Measurements from ENCODE around the gene TRAPPC10. TPM values are rescaled to one million over a fixed set of nuclear protein-coding genes. Genes with fewer than 3 reads are reported as not detected.
A peak's percentile ranks its signal among the peaks of the same experiment; 100 is the strongest.

TRAPPC10 gene
- total RNA-seq, 5 donors from 2014 or later (not counting 1 experiment from before 2014, with no cell fraction given) = 82.5 to 144 (median 92.2) TPM

DNA sequence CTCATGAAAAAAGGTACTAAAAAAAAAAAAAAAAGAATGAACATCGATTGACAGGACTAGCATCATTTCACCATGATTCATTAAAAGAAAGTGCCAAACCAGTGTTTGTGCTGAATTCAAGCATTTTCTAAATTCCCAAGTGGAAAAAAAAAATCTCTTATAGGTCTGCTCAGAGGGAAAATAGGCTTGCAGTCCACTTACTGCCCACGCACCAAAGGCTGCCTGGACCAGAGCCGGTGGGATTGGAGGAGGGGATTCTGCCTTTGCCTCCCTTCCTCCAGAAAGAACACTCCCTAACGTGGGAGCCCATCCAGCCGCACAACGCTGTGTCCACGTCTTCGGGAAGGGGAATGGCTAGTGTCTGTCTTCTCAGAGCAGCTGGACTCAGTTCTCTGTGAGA, 5.5 kb upstream of the TRAPPC10 start:
- H3K9me3 Mint-ChIP-seq = no peaks in the 10 kb centered on the region
- no peak overlapping the region for H3K27ac ChIP-seq (ENCODE audit: low read length)
- ATAC-seq (replicated peaks in 1 of 4) (no peak), DNase-seq (no peak)
- H3K4me3 Mint-ChIP-seq = no peak overlapping the region
- no peaks in the 10 kb centered on the region for H3K36me3 ChIP-seq (ENCODE audit: control insufficient read depth in 2 of 2, extremely low read depth in 1 of 2, insufficient read depth in 1 of 2, low read length in 1 of 2)
- no peaks in the 10 kb centered on the region for H3K27me3 Mint-ChIP-seq
- H3K9me3 ChIP-seq = no peaks in the 10 kb centered on the region
- H3K4me1 ChIP-seq (ENCODE audit: control insufficient read depth in 1 of 2, extremely low read depth in 1 of 2, insufficient read depth in 2 of 2, low read length in 2 of 2) = peaks cover 0 to 7% of the 10 kb centered on the region in 2 experiments
- WGBS (ENCODE audit: insufficient coverage) = 94% methylated on average over 4 of the region's 8 CpGs
- POLR2A ChIA-PET = no interaction called here
- H3K27me3 ChIP-seq (replicated peaks in 1 of 2; ENCODE audit: control insufficient read depth in 2 of 2, extremely low read depth in 1 of 2, insufficient read depth in 2 of 2, low read length in 1 of 2) = peaks cover 0 to 2% of the 10 kb centered on the region in 2 experiments
- H3K4me1 Mint-ChIP-seq = peaks cover 8 to 16% (median 14%) of the 10 kb centered on the region in 3 donors
- H3K27ac Mint-ChIP-seq = no peak overlapping the region
- CTCF ChIA-PET = no interaction called here
- H3K4me3 ChIP-seq (ENCODE audit: control insufficient read depth in 1 of 2, extremely low read depth in 1 of 2, low read length in 1 of 2) = no peak overlapping the region
- H3K36me3 Mint-ChIP-seq = no peaks in the 10 kb centered on the region

- peak overlapping the region in 1 of 2 donors; percentile 52 for H3K27ac Mint-ChIP-seq
- Histone ChIP-seq H3K4me3 (ENCODE audit: control insufficient read depth in 1 of 2, extremely low read depth in 1 of 2, low read length in 1 of 2) (no peak overlapping the region), H3K4me1 (ENCODE audit: control insufficient read depth in 1 of 2, extremely low read depth in 1 of 2, insufficient read depth in 2 of 2, low read length in 2 of 2) (peaks cover 9 to 28% of the 10 kb centered on the region in 2 experiments), H3K27me3 (replicated peaks in 1 of 2; ENCODE audit: control insufficient read depth in 2 of 2, extremely low read depth in 1 of 2, insufficient read depth in 2 of 2, low read length in 1 of 2) (no peaks in the 10 kb centered on the region), H3K9me3 (no peaks in the 10 kb centered on the region), H3K36me3 (ENCODE audit: control insufficient read depth in 2 of 2, extremely low read depth in 1 of 2, insufficient read depth in 1 of 2, low read length in 1 of 2) (no peaks in the 10 kb centered on the region), H3K27ac (ENCODE audit: low read length) (no peak overlapping the region)
- no peak for DNase-seq
- ATAC-seq (replicated peaks in 1 of 4) = no peak
- no peaks in the 10 kb centered on the region for H3K27me3 Mint-ChIP-seq
- peaks cover 31 to 41% (median 35%) of the 10 kb centered on the region in 3 donors for H3K4me1 Mint-ChIP-seq
- H3K4me3 Mint-ChIP-seq = peak overlapping the region; percentile 10 to 84 (median 42)
- no peaks in the 10 kb centered on the region for H3K36me3 Mint-ChIP-seq
- WGBS (ENCODE audit: insufficient coverage) = 92% methylated on average over 7 of the region's 9 CpGs
- ChIA-PET CTCF (no interaction called here), POLR2A (no interaction called here)
- H3K9me3 Mint-ChIP-seq = no peaks in the 10 kb centered on the region
Measured at GRCh38 chr21:44010429-44010828, 1.7 kb upstream of the TRAPPC10 start.

DNA sequence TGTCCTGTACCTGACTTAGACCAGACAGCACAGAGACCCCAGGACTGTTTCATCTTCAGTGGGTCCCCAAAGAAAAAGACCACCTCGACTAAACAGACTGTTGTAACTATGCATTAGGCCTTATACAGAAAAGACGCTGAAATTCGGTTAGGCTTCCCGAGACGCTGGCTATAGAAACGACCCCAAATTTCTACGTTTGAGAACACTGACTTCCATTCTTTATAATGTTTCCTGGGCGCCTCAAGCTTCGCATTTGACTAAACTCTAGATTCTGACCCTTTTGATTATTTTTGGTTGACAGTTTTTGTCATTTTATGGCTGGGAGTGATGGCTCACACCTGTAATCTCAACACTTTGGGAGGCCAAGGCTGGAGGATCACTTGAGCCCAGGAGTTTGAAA, 986 bp upstream of the TRAPPC10 start:
- Mint-ChIP-seq H3K27me3 (no peaks in the 10 kb centered on the region), H3K27ac (peak overlapping the region; percentile 92 to 94), H3K9me3 (no peaks in the 10 kb centered on the region), H3K36me3 (no peaks in the 10 kb centered on the region), H3K4me1 (peaks cover 38 to 48% (median 42%) of the 10 kb centered on the region in 3 donors), H3K4me3 (peak overlapping the region; percentile 84 to 96 (median 87))
- peaks cover 9 to 32% of the 10 kb centered on the region in 2 experiments for H3K4me1 ChIP-seq (ENCODE audit: control insufficient read depth in 1 of 2, extremely low read depth in 1 of 2, insufficient read depth in 2 of 2, low read length in 2 of 2)
- H3K4me3 ChIP-seq (ENCODE audit: control insufficient read depth in 1 of 2, extremely low read depth in 1 of 2, low read length in 1 of 2) = peak overlapping the region in 1 of 2 donors; percentile 74
- ATAC-seq (replicated peaks in 1 of 4) (no peak), DNase-seq (no peak)
- 86% methylated on average over 6 of the region's 9 CpGs for WGBS (ENCODE audit: insufficient coverage)
- peak overlapping the region; percentile 62 for H3K27ac ChIP-seq (ENCODE audit: low read length)
- no peaks in the 10 kb centered on the region for H3K27me3 ChIP-seq (replicated peaks in 1 of 2; ENCODE audit: control insufficient read depth in 2 of 2, extremely low read depth in 1 of 2, insufficient read depth in 2 of 2, low read length in 1 of 2)
- POLR2A ChIA-PET = interaction anchor here in 1 of 2 donors (0.6 kb wide), 1 partner anchor 46 kb away, joined by 12 read pairs; no protein-coding TSS in a partner anchor
- no peaks in the 10 kb centered on the region for H3K9me3 ChIP-seq
- H3K36me3 ChIP-seq (ENCODE audit: control insufficient read depth in 2 of 2, extremely low read depth in 1 of 2, insufficient read depth in 1 of 2, low read length in 1 of 2) = no peaks in the 10 kb centered on the region
- CTCF ChIA-PET = no interaction called here

- WGBS (ENCODE audit: insufficient coverage) = 0% methylated on average over 79 of the region's 87 CpGs
- Histone ChIP-seq H3K4me3 (ENCODE audit: control insufficient read depth in 1 of 2, extremely low read depth in 1 of 2, low read length in 1 of 2) (peak overlapping the region; percentile 74 to 91), H3K9me3 (no peaks in the 10 kb centered on the region), H3K27me3 (replicated peaks in 1 of 2; ENCODE audit: control insufficient read depth in 2 of 2, extremely low read depth in 1 of 2, insufficient read depth in 2 of 2, low read length in 1 of 2) (no peaks in the 10 kb centered on the region), H3K27ac (ENCODE audit: low read length) (peak overlapping the region; percentile 81), H3K36me3 (ENCODE audit: control insufficient read depth in 2 of 2, extremely low read depth in 1 of 2, insufficient read depth in 1 of 2, low read length in 1 of 2) (no peaks in the 10 kb centered on the region), H3K4me1 (ENCODE audit: control insufficient read depth in 1 of 2, extremely low read depth in 1 of 2, insufficient read depth in 2 of 2, low read length in 2 of 2) (peaks cover 14 to 37% of the 10 kb centered on the region in 2 experiments)
- ChIA-PET CTCF (interaction anchor here (0.6 to 1.5 kb wide), 2 partner anchors 9 to 53 kb away, joined by 3 to 5 read pairs; no protein-coding TSS in a partner anchor), POLR2A (interaction anchor here in 1 of 2 donors (0.5 to 2.0 kb wide), 3 partner anchors 23 to 1039 kb away, joined by 3 to 10 read pairs (median 9); no protein-coding TSS in a partner anchor)
- peak; percentile 75 to 82 (median 77) for ATAC-seq (replicated peaks in 1 of 4)
- H3K4me3 Mint-ChIP-seq = peak overlapping the region; percentile 92 to 96 (median 92)
- no peaks in the 10 kb centered on the region for H3K9me3 Mint-ChIP-seq
- DNase-seq = peak; percentile 45 to 84 (median 65)
- H3K27me3 Mint-ChIP-seq = no peaks in the 10 kb centered on the region
- H3K4me1 Mint-ChIP-seq = peaks cover 51 to 61% (median 54%) of the 10 kb centered on the region in 3 donors
- no peaks in the 10 kb centered on the region for H3K36me3 Mint-ChIP-seq
- peak overlapping the region; percentile 94 to 96 for H3K27ac Mint-ChIP-seq
Measured at GRCh38 chr21:44012474-44013379, 618 bp downstream of the TRAPPC10 start.

- CTCF ChIA-PET = interaction anchor here (0.6 to 1.5 kb wide), 2 partner anchors 8 to 52 kb away, joined by 3 to 5 read pairs; no protein-coding TSS in a partner anchor
- no peaks in the 10 kb centered on the region for H3K9me3 Mint-ChIP-seq
- H3K4me1 Mint-ChIP-seq = peaks cover 59 to 69% (median 62%) of the 10 kb centered on the region in 3 donors
- peak overlapping the region; percentile 92 to 96 (median 92) for H3K4me3 Mint-ChIP-seq
- WGBS (ENCODE audit: insufficient coverage) = 0% methylated on average over 2 of the region's 8 CpGs
- POLR2A ChIA-PET = interaction anchor here in 1 of 2 donors (0.5 to 2.0 kb wide), 3 partner anchors 22 to 1040 kb away, joined by 3 to 10 read pairs (median 9); no protein-coding TSS in a partner anchor
- Histone ChIP-seq H3K27ac (ENCODE audit: low read length) (peak overlapping the region; percentile 81), H3K9me3 (no peaks in the 10 kb centered on the region), H3K4me1 (ENCODE audit: control insufficient read depth in 1 of 2, extremely low read depth in 1 of 2, insufficient read depth in 2 of 2, low read length in 2 of 2) (peaks cover 17 to 44% of the 10 kb centered on the region in 2 experiments), H3K4me3 (ENCODE audit: control insufficient read depth in 1 of 2, extremely low read depth in 1 of 2, low read length in 1 of 2) (peak overlapping the region; percentile 74 to 91), H3K36me3 (ENCODE audit: control insufficient read depth in 2 of 2, extremely low read depth in 1 of 2, insufficient read depth in 1 of 2, low read length in 1 of 2) (no peaks in the 10 kb centered on the region), H3K27me3 (replicated peaks in 1 of 2; ENCODE audit: control insufficient read depth in 2 of 2, extremely low read depth in 1 of 2, insufficient read depth in 2 of 2, low read length in 1 of 2) (no peaks in the 10 kb centered on the region)
- peak overlapping the region; percentile 94 to 96 for H3K27ac Mint-ChIP-seq
- DNase-seq (peak in 19 of 35 experiments; percentile 15 to 74 (median 28)), ATAC-seq (replicated peaks in 1 of 4) (peak; percentile 10 to 36 (median 19))
- no peaks in the 10 kb centered on the region for H3K36me3 Mint-ChIP-seq
- no peaks in the 10 kb centered on the region for H3K27me3 Mint-ChIP-seq
Measured at GRCh38 chr21:44013380-44014088, 1.4 kb downstream of the TRAPPC10 start.

DNA sequence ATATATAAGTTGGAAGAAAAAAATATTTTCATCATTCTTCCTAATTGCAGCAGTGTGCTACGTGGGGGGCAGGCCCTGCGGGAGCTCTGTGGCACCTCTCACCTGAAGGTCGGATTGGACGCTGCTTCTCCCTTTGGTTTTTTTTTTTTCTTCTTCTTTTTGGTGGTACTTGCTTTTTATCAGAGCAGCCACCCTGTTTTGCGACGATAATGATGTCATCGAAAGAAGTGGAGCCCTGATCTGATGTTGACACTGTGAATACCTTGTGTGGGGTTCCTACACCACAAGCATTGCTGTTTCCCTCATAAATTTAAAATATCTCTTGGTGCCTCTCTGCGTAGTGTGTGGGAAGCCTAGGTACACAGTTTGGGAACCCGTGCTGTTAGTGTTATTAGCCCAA, 5.5 kb downstream of the TRAPPC10 start:
- DNase-seq (no peak), ATAC-seq (replicated peaks in 1 of 4) (no peak)
- 100% methylated on average over 3 of the region's 9 CpGs for WGBS (ENCODE audit: insufficient coverage)
- ChIA-PET POLR2A (interaction anchor here in 1 of 2 donors (0.7 kb wide), 1 partner anchor 1623 kb away, joined by 3 read pairs; no protein-coding TSS in a partner anchor), CTCF (no interaction called here)
- H3K4me3 ChIP-seq (ENCODE audit: control insufficient read depth in 1 of 2, extremely low read depth in 1 of 2, low read length in 1 of 2) = no peak overlapping the region
- H3K36me3 Mint-ChIP-seq = no peaks in the 10 kb centered on the region
- H3K4me3 Mint-ChIP-seq = peak overlapping the region in 1 of 3 donors; percentile 53
- H3K27me3 ChIP-seq (replicated peaks in 1 of 2; ENCODE audit: control insufficient read depth in 2 of 2, extremely low read depth in 1 of 2, insufficient read depth in 2 of 2, low read length in 1 of 2) = no peaks in the 10 kb centered on the region
- no peaks in the 10 kb centered on the region for H3K36me3 ChIP-seq (ENCODE audit: control insufficient read depth in 2 of 2, extremely low read depth in 1 of 2, insufficient read depth in 1 of 2, low read length in 1 of 2)
- no peak overlapping the region for H3K27ac ChIP-seq (ENCODE audit: low read length)
- peaks cover 42 to 73% of the 10 kb centered on the region in 2 experiments for H3K4me1 ChIP-seq (ENCODE audit: control insufficient read depth in 1 of 2, extremely low read depth in 1 of 2, insufficient read depth in 2 of 2, low read length in 2 of 2)
- H3K9me3 Mint-ChIP-seq = no peaks in the 10 kb centered on the region
- no peaks in the 10 kb centered on the region for H3K9me3 ChIP-seq
- H3K4me1 Mint-ChIP-seq = peaks cover 85 to 91% (median 87%) of the 10 kb centered on the region in 3 donors
- peak overlapping the region; percentile 75 to 79 for H3K27ac Mint-ChIP-seq
- H3K27me3 Mint-ChIP-seq = no peaks in the 10 kb centered on the region

All from T-cell (primary cell).